ENCODE data around the gene GLI3. TPM values are rescaled to one million over a fixed set of nuclear protein-coding genes. Genes with fewer than 3 reads are reported as not detected.

The GLI3 gene
- total RNA-seq, 2 donors from 2014 or later: 3.4 to 6.6 TPM

DNA sequence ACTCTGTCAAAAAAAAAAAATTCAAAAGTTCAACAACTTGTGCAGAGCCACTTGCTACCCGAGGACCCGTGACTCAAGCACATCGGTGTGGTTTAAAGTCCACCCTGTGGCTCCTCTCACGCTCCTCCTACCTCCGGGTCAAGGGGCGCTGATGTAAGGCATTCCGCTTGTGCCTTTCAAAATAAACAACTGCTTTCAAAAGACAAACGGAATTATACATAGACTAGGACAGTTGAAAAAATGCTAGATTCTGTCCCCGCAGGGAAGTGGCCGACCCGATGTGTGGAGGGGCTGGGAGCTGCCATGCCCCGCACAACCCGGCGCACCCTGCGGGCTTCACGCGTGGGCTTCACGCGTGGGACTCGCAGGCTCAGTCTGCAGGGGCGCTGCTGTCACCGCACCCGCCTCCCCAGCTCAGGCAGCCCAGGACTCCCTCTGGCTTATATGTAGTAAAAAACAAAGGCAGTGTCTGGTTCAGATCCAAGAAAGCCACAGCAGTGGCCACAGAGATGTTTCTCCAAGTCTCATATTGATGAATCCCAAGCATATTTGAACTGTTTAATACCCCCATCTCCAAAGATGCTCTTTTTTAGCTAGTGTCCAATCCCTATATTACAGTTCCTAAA is 294.4 kb downstream of the GLI3 start:
- ATAC-seq (ENCODE audit: insufficient number of reproducible peaks, low FRiP score, low read depth) (no peak), DNase-seq (ENCODE audit: low spot score) (no peak)
- no peak overlapping the region for H3K27ac ChIP-seq
- H3K36me3 ChIP-seq: no peaks in the 10 kb centered on the region
- peaks cover 0 to 6% of the 10 kb centered on the region in 2 donors for H3K4me1 ChIP-seq (ENCODE audit: control insufficient read depth in 1 of 2, low read depth in 2 of 2)
- no peaks in the 10 kb centered on the region for H3K27me3 ChIP-seq (replicated peaks; ENCODE audit: insufficient read depth)
- no peak for TF ChIP-seq CTCF (IDR thresholded peaks at IDR 0.05)
- H3K9me3 ChIP-seq: no peaks in the 10 kb centered on the region
- H3K4me3 ChIP-seq: peak overlapping the region; percentile 61

GRCh38 chr7:41940760-41941343 is 296.2 kb downstream of the GLI3 start:
- H3K9me3 ChIP-seq: no peaks in the 10 kb centered on the region
- peaks cover 0 to 6% of the 10 kb centered on the region in 2 donors for H3K4me1 ChIP-seq (ENCODE audit: control insufficient read depth in 1 of 2, low read depth in 2 of 2)
- H3K4me3 ChIP-seq: no peak overlapping the region
- no peak overlapping the region for H3K27ac ChIP-seq
- no peaks in the 10 kb centered on the region for H3K36me3 ChIP-seq
- ATAC-seq (ENCODE audit: insufficient number of reproducible peaks, low FRiP score, low read depth) (peak; percentile 80), DNase-seq (ENCODE audit: low spot score) (no peak)
- no peaks in the 10 kb centered on the region for H3K27me3 ChIP-seq (replicated peaks; ENCODE audit: insufficient read depth)
- peak; percentile 89 for TF ChIP-seq CTCF (IDR thresholded peaks at IDR 0.05)

DNA sequence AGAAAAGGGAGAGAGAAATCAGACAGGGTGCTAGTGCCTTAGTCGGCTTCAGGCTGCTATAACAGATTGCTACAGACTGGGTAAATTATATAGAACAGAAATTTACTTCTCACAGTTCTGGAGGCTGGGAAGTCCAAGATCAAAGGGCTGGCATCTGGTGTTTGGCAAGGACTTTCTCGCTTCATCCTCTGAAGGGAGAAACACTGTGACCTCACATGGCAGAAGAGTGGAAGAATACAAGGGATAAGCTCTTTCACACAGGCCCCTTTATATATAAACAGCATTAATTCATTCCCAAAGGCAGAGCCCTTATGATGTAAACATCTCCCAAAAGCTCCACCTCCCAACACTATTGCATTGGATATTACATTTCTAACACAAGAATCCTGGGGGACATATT is 298.6 kb downstream of the GLI3 start:
- H3K27ac ChIP-seq: no peak overlapping the region
- ATAC-seq (ENCODE audit: insufficient number of reproducible peaks, low FRiP score, low read depth) (no peak), DNase-seq (ENCODE audit: low spot score) (no peak)
- TF ChIP-seq CTCF (IDR thresholded peaks at IDR 0.05): no peak
- H3K4me1 ChIP-seq (ENCODE audit: control insufficient read depth in 1 of 2, low read depth in 2 of 2): peaks cover 0 to 6% of the 10 kb centered on the region in 2 donors
- H3K27me3 ChIP-seq (replicated peaks; ENCODE audit: insufficient read depth): no peaks in the 10 kb centered on the region
- no peak overlapping the region for H3K4me3 ChIP-seq
- H3K36me3 ChIP-seq: no peaks in the 10 kb centered on the region
- no peaks in the 10 kb centered on the region for H3K9me3 ChIP-seq

GRCh38 chr7:41933427-41933826 is 303.6 kb downstream of the GLI3 start:
- H3K36me3 ChIP-seq: no peaks in the 10 kb centered on the region
- ATAC-seq (ENCODE audit: insufficient number of reproducible peaks, low FRiP score, low read depth): no peak
- no peak for DNase-seq (ENCODE audit: low spot score)
- no peak overlapping the region for H3K4me3 ChIP-seq
- no peaks in the 10 kb centered on the region for H3K9me3 ChIP-seq
- H3K27me3 ChIP-seq (replicated peaks; ENCODE audit: insufficient read depth): no peaks in the 10 kb centered on the region
- H3K27ac ChIP-seq: no peak overlapping the region
- H3K4me1 ChIP-seq (ENCODE audit: control insufficient read depth in 1 of 2, low read depth in 2 of 2): no peaks in the 10 kb centered on the region
- TF ChIP-seq CTCF (IDR thresholded peaks at IDR 0.05): no peak

DNA sequence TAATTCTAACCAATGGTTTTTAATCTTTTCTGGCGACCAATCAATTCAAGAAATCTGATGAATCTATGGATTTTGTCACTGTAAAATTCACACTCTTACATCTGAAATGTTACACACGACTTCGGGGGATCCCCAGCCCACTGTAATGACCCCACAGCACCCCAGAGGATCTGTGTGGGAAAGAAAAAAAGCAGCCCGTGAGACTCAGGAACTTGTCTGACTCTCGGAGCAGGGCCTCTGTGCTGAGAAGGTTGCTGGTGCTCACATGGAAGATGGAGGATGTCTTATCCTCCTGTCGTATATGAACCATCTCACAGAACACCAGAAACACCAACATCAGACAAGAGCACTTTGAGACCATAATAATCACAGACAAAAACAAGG is 305.8 kb downstream of the GLI3 start:
- TF ChIP-seq CTCF (IDR thresholded peaks at IDR 0.05): no peak
- Histone ChIP-seq H3K27me3 (replicated peaks; ENCODE audit: insufficient read depth) (no peaks in the 10 kb centered on the region), H3K36me3 (no peaks in the 10 kb centered on the region), H3K9me3 (no peaks in the 10 kb centered on the region), H3K4me1 (ENCODE audit: control insufficient read depth in 1 of 2, low read depth in 2 of 2) (no peaks in the 10 kb centered on the region), H3K27ac (no peak overlapping the region), H3K4me3 (no peak overlapping the region)
- no peak for DNase-seq (ENCODE audit: low spot score)
- no peak for ATAC-seq (ENCODE audit: insufficient number of reproducible peaks, low FRiP score, low read depth)

Data from thoracic aorta (tissue), 2 donors.